Activated CD4-positive, alpha-beta T cell treated with anti-CD3 and anti-CD28 coated beads, Interleukin-2, amount 10 ng/mL, durations not matched to agents 7 days and 5 days (primary cell): ENCODE results near the gene UCHL3. TPM values are rescaled to one million over a fixed set of nuclear protein-coding genes. Genes with fewer than 3 reads are reported as not detected.
A peak's percentile ranks its signal among the peaks of the same experiment; 100 is the strongest.

Experiments used
- CTCF ChIA-PET: fragments of 350-600 bp; sonication (Branson Sonifier 250); formaldehyde crosslinking; loops from one replicate; lab custom pipeline; 2021; ENCODE audit warnings: antibody characterized with exemption; lab: Charles Lee
- POLR2A ChIA-PET: fragments of 350-600 bp; sonication (Branson Sonifier 250); formaldehyde crosslinking; loops from one replicate; lab custom pipeline; 2021; ENCODE audit warnings: antibody characterized with exemption; lab: Charles Lee
- DNase-seq: peaks from one replicate; pipeline ENCODE4 v3.0.0-alpha.2; 2020
- H3K27ac Mint-ChIP-seq: one replicate; pipeline ENCODE4 v1.8.0; 2021; ENCODE audit warnings: mild to moderate bottlenecking, moderate library complexity, mixed read lengths
- H3K27me3 Mint-ChIP-seq: one replicate; pipeline ENCODE4 v1.8.0; 2021; ENCODE audit warnings: mixed read lengths
- H3K36me3 Mint-ChIP-seq: one replicate; pipeline ENCODE4 v1.8.0; 2021; ENCODE audit warnings: low read depth, mixed read lengths
- H3K4me1 Mint-ChIP-seq: one replicate; pipeline ENCODE4 v1.8.0; 2021; ENCODE audit warnings: mixed read lengths
- H3K4me3 Mint-ChIP-seq: one replicate; pipeline ENCODE4 v1.8.0; 2021; ENCODE audit warnings: mild to moderate bottlenecking, moderate library complexity, mixed read lengths
- H3K9me3 Mint-ChIP-seq: one replicate; pipeline ENCODE4 v1.8.0; 2021; ENCODE audit warnings: mixed read lengths
- total RNA-seq, 2 experiments: library from RNA; stranded (reverse); gene quantifications; one replicate each; pipeline ENCODE4 v1.2.3, GENCODE V29; 2021

UCHL3 gene
- total RNA-seq, 2 experiments from 2014 or later, result 37.6 to 40.6 TPM

GRCh38 chr13:75610466-75610865, 60.9 kb downstream of the UCHL3 start:
- H3K9me3 Mint-ChIP-seq, result no peaks in the 10 kb centered on the region
- DNase-seq, result no peak
- POLR2A ChIA-PET, result no interaction called here
- CTCF ChIA-PET, result no interaction called here
- H3K4me1 Mint-ChIP-seq, result no peaks in the 10 kb centered on the region
- no peak overlapping the region for H3K4me3 Mint-ChIP-seq
- peaks cover 12% of the 10 kb centered on the region for H3K36me3 Mint-ChIP-seq
- no peaks in the 10 kb centered on the region for H3K27me3 Mint-ChIP-seq
- no peak overlapping the region for H3K27ac Mint-ChIP-seq

- H3K36me3 Mint-ChIP-seq, result peaks cover 7% of the 10 kb centered on the region
- ChIA-PET POLR2A (no interaction called here), CTCF (no interaction called here)
- H3K4me1 Mint-ChIP-seq, result no peaks in the 10 kb centered on the region
- DNase-seq, result no peak
- no peak overlapping the region for H3K27ac Mint-ChIP-seq
- H3K27me3 Mint-ChIP-seq, result no peaks in the 10 kb centered on the region
- H3K9me3 Mint-ChIP-seq, result no peaks in the 10 kb centered on the region
- no peak overlapping the region for H3K4me3 Mint-ChIP-seq
Observed at GRCh38 chr13:75612354-75612753, 62.8 kb downstream of the UCHL3 start.

- no peak overlapping the region for H3K27ac Mint-ChIP-seq
- H3K36me3 Mint-ChIP-seq, result peaks cover 5% of the 10 kb centered on the region
- no peak for DNase-seq
- no peaks in the 10 kb centered on the region for H3K27me3 Mint-ChIP-seq
- H3K4me3 Mint-ChIP-seq, result no peak overlapping the region
- H3K9me3 Mint-ChIP-seq, result no peaks in the 10 kb centered on the region
- no peaks in the 10 kb centered on the region for H3K4me1 Mint-ChIP-seq
- ChIA-PET POLR2A (no interaction called here), CTCF (interaction anchor here (1.0 kb wide), 1 partner anchor 22 kb away, joined by 3 read pairs; no protein-coding TSS in a partner anchor)
Observed at GRCh38 chr13:75617230-75617629, 67.6 kb downstream of the UCHL3 start.

GRCh38 chr13:75618308-75618707, 68.7 kb downstream of the UCHL3 start:
- no peaks in the 10 kb centered on the region for H3K27me3 Mint-ChIP-seq
- H3K27ac Mint-ChIP-seq, result no peak overlapping the region
- no peak overlapping the region for H3K4me3 Mint-ChIP-seq
- H3K36me3 Mint-ChIP-seq, result peaks cover 6% of the 10 kb centered on the region
- POLR2A ChIA-PET, result no interaction called here
- CTCF ChIA-PET, result interaction anchor here (0.8 kb wide), 1 partner anchor 10 kb away, joined by 3 read pairs; no protein-coding TSS in a partner anchor
- no peaks in the 10 kb centered on the region for H3K9me3 Mint-ChIP-seq
- no peak for DNase-seq
- no peaks in the 10 kb centered on the region for H3K4me1 Mint-ChIP-seq

GRCh38 chr13:75620020-75620419, 70.4 kb downstream of the UCHL3 start:
- POLR2A ChIA-PET, result no interaction called here
- CTCF ChIA-PET, result no interaction called here
- H3K9me3 Mint-ChIP-seq, result no peaks in the 10 kb centered on the region
- no peaks in the 10 kb centered on the region for H3K4me1 Mint-ChIP-seq
- H3K27me3 Mint-ChIP-seq, result no peaks in the 10 kb centered on the region
- DNase-seq, result no peak
- no peak overlapping the region for H3K27ac Mint-ChIP-seq
- H3K36me3 Mint-ChIP-seq, result peaks cover 13% of the 10 kb centered on the region
- no peak overlapping the region for H3K4me3 Mint-ChIP-seq

- Mint-ChIP-seq H3K27me3 (no peaks in the 10 kb centered on the region), H3K36me3 (peaks cover 21% of the 10 kb centered on the region), H3K4me3 (no peak overlapping the region), H3K27ac (no peak overlapping the region), H3K4me1 (no peaks in the 10 kb centered on the region), H3K9me3 (no peaks in the 10 kb centered on the region)
- ChIA-PET CTCF (interaction anchor here (0.6 to 1.0 kb wide), 2 partner anchors 10 to 1421 kb away, joined by 3 read pairs; no protein-coding TSS in a partner anchor), POLR2A (no interaction called here)
- no peak for DNase-seq
Observed at GRCh38 chr13:75621147-75621546, 71.6 kb downstream of the UCHL3 start.

- Mint-ChIP-seq H3K4me1 (peaks cover 3% of the 10 kb centered on the region), H3K36me3 (peaks cover 15% of the 10 kb centered on the region), H3K4me3 (no peak overlapping the region), H3K27me3 (no peaks in the 10 kb centered on the region), H3K9me3 (no peaks in the 10 kb centered on the region), H3K27ac (no peak overlapping the region)
- ChIA-PET CTCF (no interaction called here), POLR2A (no interaction called here)
- no peak for DNase-seq
Observed at GRCh38 chr13:75628801-75629200, 79.2 kb downstream of the UCHL3 start.

GRCh38 chr13:75633285-75633684, 83.7 kb downstream of the UCHL3 start:
- no peaks in the 10 kb centered on the region for H3K9me3 Mint-ChIP-seq
- peaks cover 19% of the 10 kb centered on the region for H3K4me1 Mint-ChIP-seq
- peaks cover 15% of the 10 kb centered on the region for H3K27me3 Mint-ChIP-seq
- no peak overlapping the region for H3K27ac Mint-ChIP-seq
- H3K4me3 Mint-ChIP-seq, result no peak overlapping the region
- H3K36me3 Mint-ChIP-seq, result peaks cover 4% of the 10 kb centered on the region
- ChIA-PET CTCF (interaction anchor here (1.2 kb wide), 1 partner anchor 128 kb away, joined by 3 read pairs; no protein-coding TSS in a partner anchor), POLR2A (no interaction called here)
- no peak for DNase-seq

- Mint-ChIP-seq H3K4me1 (peaks cover 19% of the 10 kb centered on the region), H3K27ac (peak overlapping the region; percentile 54), H3K4me3 (peak overlapping the region; percentile 51), H3K9me3 (no peaks in the 10 kb centered on the region), H3K27me3 (peaks cover 24% of the 10 kb centered on the region), H3K36me3 (peaks cover 3% of the 10 kb centered on the region)
- ChIA-PET POLR2A (no interaction called here), CTCF (interaction anchor here (0.8 kb wide), 1 partner anchor 36 kb away, joined by 3 read pairs; no protein-coding TSS in a partner anchor)
- no peak for DNase-seq
Observed at GRCh38 chr13:75635101-75635827, 85.7 kb downstream of the UCHL3 start.

- peak within 1 kb of the TSS; percentile 78 for H3K27ac Mint-ChIP-seq
- CTCF ChIA-PET, result interaction anchor here (0.8 kb wide), 1 partner anchor 36 kb away, joined by 3 read pairs; no protein-coding TSS in a partner anchor
Observed at GRCh38 chr13:75635828-75636435, 86.3 kb downstream of the UCHL3 start, which contains the start of gene LMO7. Gene LMO7 (plus strand): TSS chr13:75636330. CDS start chr13:75636658, 328 bp downstream.

GRCh38 chr13:75636436-75637180, 87.0 kb downstream of the UCHL3 start:
- Mint-ChIP-seq H3K36me3 (peaks cover 3% of the 10 kb centered on the region), H3K9me3 (no peaks in the 10 kb centered on the region), H3K4me3 (peak overlapping the region; percentile 73), H3K27ac (peak overlapping the region; percentile 78), H3K27me3 (peaks cover 24% of the 10 kb centered on the region), H3K4me1 (peaks cover 29% of the 10 kb centered on the region)
- ChIA-PET POLR2A (no interaction called here), CTCF (no interaction called here)
- peak; percentile 47 for DNase-seq

More at GRCh38 chr13:75635828-75636435, 86.3 kb downstream of the UCHL3 start, which contains the start of gene LMO7:
- peaks cover 24% of the 10 kb centered on the region for H3K27me3 Mint-ChIP-seq
- H3K9me3 Mint-ChIP-seq, result no peaks in the 10 kb centered on the region
- peaks cover 23% of the 10 kb centered on the region for H3K4me1 Mint-ChIP-seq
- no peak for DNase-seq
- H3K4me3 Mint-ChIP-seq, result peak within 1 kb of the TSS; percentile 73
- H3K36me3 Mint-ChIP-seq, result peaks cover 3% of the 10 kb centered on the region
- POLR2A ChIA-PET, result no interaction called here

GRCh38 chr13:75637181-75637750, 87.7 kb downstream of the UCHL3 start:
- no peak for DNase-seq
- Mint-ChIP-seq H3K4me1 (peaks cover 29% of the 10 kb centered on the region), H3K4me3 (peak overlapping the region; percentile 73), H3K27me3 (peaks cover 24% of the 10 kb centered on the region), H3K27ac (peak overlapping the region; percentile 31), H3K9me3 (no peaks in the 10 kb centered on the region), H3K36me3 (peaks cover 3% of the 10 kb centered on the region)
- ChIA-PET POLR2A (no interaction called here), CTCF (no interaction called here)
